Osteoblast (primary cell): ENCODE measurements around the gene MTRFR. TPM values are rescaled to one million over a fixed set of nuclear protein-coding genes. Genes with fewer than 3 reads are reported as not detected.

Experiments
- DNase-seq: peaks from one replicate; pipeline ENCODE4 v3.0.0; 2011; ENCODE audit warnings: low spot score, mixed read lengths; ENCODE audit not compliant: insufficient read length; ENCODE audit errors: missing footprints
- H2AFZ ChIP-seq: 2 replicates; pipeline ENCODE4 v1.6.0; 2011; ENCODE audit warnings: mild to moderate bottlenecking, low read length
- H3K27ac ChIP-seq: 2 replicates; pipeline ENCODE4 v1.5.1; 2011; ENCODE audit warnings: mild to moderate bottlenecking, low read depth, low read length, moderate library complexity
- H3K27me3 ChIP-seq: 2 replicates; pipeline ENCODE4 v1.6.0; 2012; ENCODE audit warnings: mild to moderate bottlenecking, control low read depth, inconsistent platforms, low read length, moderate library complexity; ENCODE audit not compliant: insufficient read depth
- H3K36me3 ChIP-seq: 2 replicates; pipeline ENCODE4 v1.5.1; 2011; ENCODE audit warnings: mild to moderate bottlenecking, low read length, control low read depth, moderate library complexity; ENCODE audit not compliant: insufficient read depth
- H3K4me1 ChIP-seq: 2 replicates; pipeline ENCODE4 v1.5.1; 2011; ENCODE audit warnings: mild to moderate bottlenecking, low read length, control low read depth, moderate library complexity; ENCODE audit not compliant: insufficient read depth
- H3K4me2 ChIP-seq: 2 replicates; pipeline ENCODE4 v1.6.0; 2011; ENCODE audit warnings: mild to moderate bottlenecking, low read length; ENCODE audit not compliant: insufficient read depth
- H3K4me3 ChIP-seq: fragments of 200-600 bp; sonication (generic); 3 replicates; pipeline ENCODE4 v1.5.1; 2012; ENCODE audit warnings: mild to moderate bottlenecking, low read length, inconsistent platforms; ENCODE audit not compliant: insufficient read depth
- H3K79me2 ChIP-seq: 2 replicates; pipeline ENCODE4 v1.6.0; 2012; ENCODE audit warnings: mild to moderate bottlenecking, low read length, control low read depth, inconsistent platforms; ENCODE audit not compliant: insufficient read depth
- H3K9me3 ChIP-seq: 2 replicates; pipeline ENCODE4 v1.5.1; 2011; ENCODE audit warnings: low read depth, low read length, control low read depth
- H4K20me1 ChIP-seq: 2 replicates; pipeline ENCODE4 v1.6.0; 2012; ENCODE audit warnings: mild to moderate bottlenecking, low read length, control low read depth; ENCODE audit not compliant: insufficient read depth
- CTCF ChIP-seq: IDR thresholded peaks from 2 replicates; pipeline ENCODE4 v1.5.1; 2011; ENCODE audit warnings: mild to moderate bottlenecking, low read depth, low read length, moderate library complexity; ENCODE audit errors: extremely low read depth
- total RNA-seq: library from RNA; depleted of rRNA; stranded (reverse); fragments of >200 nt; gene quantifications from 2 replicates; pipeline ENCODE4 v1.2.3, GENCODE V29; 2012

MTRFR gene
- total RNA-seq, 1 donor, result 16.3 TPM

DNA sequence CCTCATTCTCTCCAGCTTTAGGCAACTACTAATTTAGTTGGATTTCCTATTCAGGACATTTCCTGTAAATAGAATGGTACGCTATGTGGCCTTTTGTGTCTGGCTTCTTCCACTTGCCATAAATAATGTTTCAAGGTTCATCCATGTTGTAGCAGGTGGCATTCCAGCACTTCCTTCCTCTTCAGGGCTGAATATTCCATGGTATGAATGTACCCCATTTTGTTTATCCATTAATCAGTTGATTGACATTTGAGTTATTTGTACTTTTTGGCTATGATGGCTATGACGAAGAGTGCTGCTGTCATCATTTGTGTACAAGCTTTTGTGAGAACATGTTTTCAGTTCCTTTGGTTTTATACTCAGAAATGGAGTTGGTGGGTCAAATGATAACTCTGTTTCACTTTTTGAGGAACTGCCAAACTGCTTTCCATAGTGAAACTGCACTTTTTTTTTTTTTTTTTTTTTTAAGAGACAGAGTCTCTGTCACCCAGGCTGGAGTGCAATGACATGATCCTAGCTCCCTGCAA is 44.9 kb downstream of the MTRFR start:
- H3K4me3 ChIP-seq, result no peak overlapping the region
- TF ChIP-seq CTCF, result no peak
- H2AFZ ChIP-seq, result no peak overlapping the region

GRCh38 chr12:123280971-123281370 is 47.7 kb downstream of the MTRFR start:
- no peaks in the 10 kb centered on the region for H3K79me2 ChIP-seq

More for the DNA sequence above, 44.9 kb downstream of the MTRFR start:
- no peak overlapping the region for H3K4me2 ChIP-seq
- H3K36me3 ChIP-seq, result no peaks in the 10 kb centered on the region
- no peaks in the 10 kb centered on the region for H3K79me2 ChIP-seq
- no peaks in the 10 kb centered on the region for H3K27me3 ChIP-seq
- H3K9me3 ChIP-seq, result no peaks in the 10 kb centered on the region
- H3K4me1 ChIP-seq, result no peaks in the 10 kb centered on the region
- H3K27ac ChIP-seq, result no peak overlapping the region
- no peak for DNase-seq
- no peaks in the 10 kb centered on the region for H4K20me1 ChIP-seq

GRCh38 chr12:123282111-123282510 is 48.9 kb downstream of the MTRFR start:
- H3K9me3 ChIP-seq, result no peaks in the 10 kb centered on the region
- H2AFZ ChIP-seq, result no peak overlapping the region
- no peaks in the 10 kb centered on the region for H3K79me2 ChIP-seq
- DNase-seq, result no peak
- H3K27ac ChIP-seq, result no peak overlapping the region
- peaks cover 4% of the 10 kb centered on the region for H3K4me1 ChIP-seq
- no peak overlapping the region for H3K4me2 ChIP-seq
- TF ChIP-seq CTCF, result no peak
- H4K20me1 ChIP-seq, result no peaks in the 10 kb centered on the region
- no peak overlapping the region for H3K4me3 ChIP-seq
- no peaks in the 10 kb centered on the region for H3K36me3 ChIP-seq
- H3K27me3 ChIP-seq, result no peaks in the 10 kb centered on the region

More at GRCh38 chr12:123280971-123281370, 47.7 kb downstream of the MTRFR start:
- H3K27ac ChIP-seq, result no peak overlapping the region
- H4K20me1 ChIP-seq, result no peaks in the 10 kb centered on the region
- H3K27me3 ChIP-seq, result no peaks in the 10 kb centered on the region
- H3K36me3 ChIP-seq, result no peaks in the 10 kb centered on the region
- no peak overlapping the region for H3K4me2 ChIP-seq
- TF ChIP-seq CTCF, result no peak
- no peak overlapping the region for H3K4me3 ChIP-seq
- peak; percentile 47 for DNase-seq
- H3K9me3 ChIP-seq, result no peaks in the 10 kb centered on the region
- H2AFZ ChIP-seq, result no peak overlapping the region
- H3K4me1 ChIP-seq, result no peaks in the 10 kb centered on the region

DNA sequence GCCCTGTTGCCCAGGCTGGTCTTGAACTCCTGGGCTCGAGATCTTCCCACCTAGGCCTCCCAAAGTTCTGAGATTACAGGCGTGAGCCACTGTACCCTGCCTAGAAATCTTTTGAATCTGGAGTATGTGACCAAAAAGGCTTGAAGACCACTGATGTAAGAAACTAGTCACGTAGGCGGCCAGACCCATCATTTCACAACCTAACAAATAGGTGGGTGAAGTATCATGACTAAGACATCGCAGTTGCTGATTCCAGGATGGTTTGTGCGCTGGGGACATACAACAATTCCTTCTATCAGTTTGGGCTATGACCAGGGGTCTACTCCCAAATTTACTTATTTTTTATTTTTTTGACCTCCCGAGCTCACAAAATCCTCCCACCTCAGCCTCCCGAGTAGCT is 50.2 kb downstream of the MTRFR start:
- Histone ChIP-seq H4K20me1 (no peaks in the 10 kb centered on the region), H3K79me2 (no peaks in the 10 kb centered on the region), H3K4me2 (no peak overlapping the region), H3K4me1 (peaks cover 6% of the 10 kb centered on the region), H3K9me3 (no peaks in the 10 kb centered on the region), H2AFZ (no peak overlapping the region), H3K27me3 (no peaks in the 10 kb centered on the region), H3K4me3 (no peak overlapping the region), H3K27ac (no peak overlapping the region), H3K36me3 (no peaks in the 10 kb centered on the region)
- no peak for TF ChIP-seq CTCF
- no peak for DNase-seq
